Measurements from ENCODE around the gene ABCC6.
"Not testable (repeated sequence)": the region's sequence is repeated elsewhere in the genome, so short reads cannot be mapped to it uniquely, and the experiment has no call there.

ABCC6 gene

DNA sequence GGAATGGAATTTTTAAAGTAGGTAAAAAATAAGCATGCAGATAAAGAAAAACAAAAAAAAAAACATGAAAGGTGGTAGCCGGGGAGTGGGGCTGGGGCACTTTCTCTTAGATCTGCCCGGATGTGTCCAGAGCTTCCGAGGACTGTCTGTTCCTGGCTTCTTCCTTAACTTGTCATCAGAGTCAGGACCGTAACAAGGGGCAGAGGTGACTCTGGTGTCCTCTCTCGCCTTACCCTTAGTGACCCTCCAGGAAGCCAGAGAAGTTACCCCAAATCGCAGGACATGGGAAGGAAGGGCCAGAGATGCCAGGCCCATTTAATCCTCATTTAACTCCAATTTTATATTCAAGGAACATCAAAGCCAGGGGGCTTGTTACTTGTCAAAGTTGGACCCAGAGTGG, 115.5 kb downstream of the ABCC6 start:
- no peak for DNase-seq

- DNase-seq = no peak
Observed at GRCh38 chr16:16106466-16106865, 116.8 kb downstream of the ABCC6 start.

DNA sequence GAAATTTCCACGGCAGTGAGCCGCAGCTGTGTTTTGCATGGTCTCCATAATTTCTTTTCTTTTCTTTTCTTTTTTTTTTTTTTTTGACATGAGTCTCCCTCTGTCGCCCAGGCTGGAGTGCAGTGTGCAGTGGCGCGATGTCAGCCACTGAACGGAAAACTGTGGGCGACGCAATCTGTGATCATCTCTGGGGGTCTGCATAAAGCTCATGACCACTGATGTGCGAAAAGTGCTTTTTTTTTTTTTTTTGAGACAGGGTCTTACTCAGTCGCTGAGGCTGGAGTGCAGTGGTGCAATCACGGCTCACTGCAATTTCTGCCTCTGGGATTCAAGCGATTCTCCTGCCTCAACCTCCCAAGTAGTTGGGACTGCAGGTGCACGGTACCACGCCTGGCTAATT, 117.6 kb downstream of the ABCC6 start:
- no peak for DNase-seq

- DNase-seq = not testable (repeated sequence)
Observed at GRCh38 chr16:16104804-16105141, 118.5 kb downstream of the ABCC6 start.

GRCh38 chr16:16104132-16104803, 119.0 kb downstream of the ABCC6 start:
- not testable (repeated sequence) for DNase-seq

GRCh38 chr16:16102738-16103137, 120.6 kb downstream of the ABCC6 start:
- DNase-seq = no peak

- no peak for DNase-seq
Observed at GRCh38 chr16:16101585-16101984, 121.7 kb downstream of the ABCC6 start.

GRCh38 chr16:16100631-16101030, 122.7 kb downstream of the ABCC6 start:
- no peak for DNase-seq

- no peak for DNase-seq
Observed at GRCh38 chr16:16099320-16099719, 124.0 kb downstream of the ABCC6 start.
